GM18511 (cell line): ENCODE results near the gene KCNJ9.
"Not testable (repeated sequence)": the region's sequence is repeated elsewhere in the genome, so short reads cannot be mapped to it uniquely, and the experiment has no call there.

ENCODE experiments used
- ATAC-seq: cut with Tn5 transposase; IDR thresholded peaks from one replicate; pipeline ENCODE4 v1.9.1; 2021; ENCODE audit warnings: mild to moderate bottlenecking, moderate library complexity; ENCODE audit not compliant: unreplicated experiment

The KCNJ9 gene

GRCh38 chr1:160101717-160102522 is 20.6 kb downstream of the KCNJ9 start:
- ATAC-seq: no peak

- ATAC-seq: no peak
Observed at GRCh38 chr1:160103658-160104408, 22.5 kb downstream of the KCNJ9 start.

GRCh38 chr1:160104486-160104885 is 23.1 kb downstream of the KCNJ9 start:
- ATAC-seq: no peak

DNA sequence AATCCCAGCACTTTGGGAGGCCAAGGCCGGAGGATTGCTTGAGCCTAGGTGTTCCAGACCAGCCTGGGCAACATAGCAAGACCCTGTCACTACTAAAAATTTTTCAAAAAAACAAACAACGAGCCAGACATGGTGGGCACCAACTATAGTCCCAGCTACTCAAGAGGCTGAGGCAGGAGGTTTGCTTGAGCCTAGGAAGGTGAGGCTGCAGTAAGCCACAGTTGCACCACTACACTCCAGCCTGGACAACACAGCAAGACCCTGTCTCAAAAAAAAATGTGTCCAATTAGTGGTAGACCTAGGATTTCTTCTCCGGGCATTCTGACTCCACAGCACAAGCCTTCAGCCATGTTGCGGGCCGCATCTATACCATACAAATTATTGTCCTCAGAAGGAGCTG is 23.8 kb downstream of the KCNJ9 start:
- no peak for ATAC-seq

DNA sequence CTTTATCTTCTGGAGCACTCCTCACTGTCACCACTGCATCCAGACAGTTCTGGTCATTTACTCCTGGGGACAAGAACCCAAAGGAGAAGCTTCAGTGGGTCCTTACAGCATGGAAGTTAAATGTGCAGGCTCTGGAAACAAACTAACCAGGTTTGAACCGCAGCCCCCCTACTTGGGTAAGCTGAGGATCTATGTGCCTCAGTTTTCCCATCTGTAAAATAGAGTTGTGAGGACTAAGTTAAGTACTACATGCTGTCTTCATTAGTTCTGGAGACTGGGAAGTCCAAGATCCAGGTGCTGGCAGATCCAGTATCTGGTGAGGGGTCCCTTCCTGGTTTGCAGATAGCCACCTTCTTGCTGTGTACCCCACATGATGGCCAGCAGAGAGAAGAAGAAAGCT is 26.2 kb downstream of the KCNJ9 start:
- no peak for ATAC-seq

DNA sequence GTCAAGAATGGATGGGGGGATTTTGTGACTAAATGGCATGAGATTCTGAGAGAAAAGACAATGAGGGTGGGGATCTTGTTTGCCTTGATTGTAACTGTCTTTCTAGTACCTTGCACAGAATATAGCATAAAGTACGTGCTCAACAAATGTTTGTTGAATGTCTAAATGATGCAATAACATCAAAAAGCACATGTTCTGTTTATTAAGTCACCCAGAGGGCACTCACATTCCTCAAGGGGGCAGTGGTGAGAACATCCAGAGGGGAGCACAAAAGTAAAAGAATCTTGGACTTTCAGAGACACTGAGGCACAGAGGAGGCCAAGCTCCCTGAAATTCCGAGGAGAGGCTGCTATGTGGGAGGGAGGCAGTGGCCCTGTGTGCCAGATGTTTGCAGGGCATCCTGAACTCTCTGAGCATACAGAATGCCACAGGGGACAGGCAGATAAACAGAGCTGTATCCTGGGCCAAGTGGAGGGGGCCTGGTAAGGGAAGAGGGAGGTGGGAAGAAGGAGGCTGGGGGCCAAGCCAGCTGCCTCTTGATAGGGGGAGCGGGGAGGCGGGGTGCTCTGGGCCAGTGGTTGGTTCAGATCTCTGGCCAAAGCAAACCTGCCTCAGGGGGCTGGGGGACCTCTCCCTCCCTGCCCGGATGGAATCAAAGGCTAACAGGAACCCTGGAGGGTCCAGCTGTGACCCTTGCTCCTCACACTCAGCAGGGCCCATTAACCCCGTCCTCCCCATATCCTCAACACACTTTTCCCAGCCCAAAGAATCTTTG is 27.7 kb downstream of the KCNJ9 start:
- ATAC-seq: no peak

- no peak for ATAC-seq
Observed at GRCh38 chr1:160109686-160110085, 28.3 kb downstream of the KCNJ9 start.

DNA sequence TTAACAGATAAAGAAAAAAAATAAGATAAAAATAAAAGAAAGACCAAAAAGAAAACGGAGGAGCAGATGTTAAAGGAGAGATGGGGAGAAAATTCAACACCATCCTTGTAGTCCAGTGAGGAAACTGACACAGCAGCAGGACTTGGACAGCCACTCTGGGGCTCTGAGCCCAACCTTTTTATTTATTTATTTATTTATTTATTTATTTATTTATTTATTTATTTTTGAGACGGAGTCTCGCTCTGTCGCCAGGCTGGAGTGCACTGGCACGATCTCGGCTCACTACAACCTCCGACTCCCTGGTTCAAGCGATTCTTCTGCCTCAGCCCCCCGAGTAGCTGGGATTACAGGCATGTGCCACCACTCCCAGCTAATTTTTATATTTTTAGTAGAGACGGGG is 30.1 kb downstream of the KCNJ9 start:
- ATAC-seq: not testable (repeated sequence)

DNA sequence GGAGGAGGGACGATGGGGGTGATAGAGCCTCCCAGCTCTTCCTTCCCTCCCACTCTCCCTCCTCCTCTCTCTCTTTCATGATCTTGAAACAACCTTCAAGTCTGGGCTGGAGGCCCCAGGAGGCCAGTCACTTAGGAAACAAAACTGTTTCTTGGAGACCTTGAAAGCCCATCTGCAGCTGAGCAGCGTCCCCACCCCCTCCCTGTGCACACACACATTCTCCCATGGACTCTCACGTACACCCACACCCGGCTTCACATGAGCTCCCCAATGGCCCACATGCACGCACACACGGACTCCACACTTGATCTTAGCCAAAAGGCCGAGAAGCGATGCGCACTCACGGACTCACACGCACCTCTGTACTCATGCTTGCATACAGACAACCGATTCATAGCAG is 31.0 kb downstream of the KCNJ9 start:
- no peak for ATAC-seq

GRCh38 chr1:160113407-160113806 is 32.1 kb downstream of the KCNJ9 start:
- no peak for ATAC-seq

DNA sequence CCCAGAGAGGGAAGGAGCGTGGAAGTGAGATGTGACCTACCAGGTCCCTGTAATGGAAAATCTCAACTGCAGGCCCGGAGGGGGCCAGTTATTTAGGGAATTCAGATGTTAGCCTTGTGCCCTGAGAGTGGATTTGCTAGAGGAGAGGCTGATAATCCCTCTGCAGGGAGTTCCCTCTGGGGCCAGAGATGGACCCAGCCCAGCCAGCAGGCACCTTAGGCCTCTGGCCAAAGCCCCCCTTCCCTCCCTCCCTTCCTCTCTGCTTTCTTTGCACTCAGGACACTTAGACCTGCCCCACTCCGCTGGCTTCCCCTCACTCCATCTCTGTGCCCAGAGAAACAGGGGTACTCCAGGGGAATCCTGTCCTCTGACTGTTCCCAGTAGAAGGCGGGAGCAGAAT is 32.7 kb downstream of the KCNJ9 start:
- no peak for ATAC-seq

DNA sequence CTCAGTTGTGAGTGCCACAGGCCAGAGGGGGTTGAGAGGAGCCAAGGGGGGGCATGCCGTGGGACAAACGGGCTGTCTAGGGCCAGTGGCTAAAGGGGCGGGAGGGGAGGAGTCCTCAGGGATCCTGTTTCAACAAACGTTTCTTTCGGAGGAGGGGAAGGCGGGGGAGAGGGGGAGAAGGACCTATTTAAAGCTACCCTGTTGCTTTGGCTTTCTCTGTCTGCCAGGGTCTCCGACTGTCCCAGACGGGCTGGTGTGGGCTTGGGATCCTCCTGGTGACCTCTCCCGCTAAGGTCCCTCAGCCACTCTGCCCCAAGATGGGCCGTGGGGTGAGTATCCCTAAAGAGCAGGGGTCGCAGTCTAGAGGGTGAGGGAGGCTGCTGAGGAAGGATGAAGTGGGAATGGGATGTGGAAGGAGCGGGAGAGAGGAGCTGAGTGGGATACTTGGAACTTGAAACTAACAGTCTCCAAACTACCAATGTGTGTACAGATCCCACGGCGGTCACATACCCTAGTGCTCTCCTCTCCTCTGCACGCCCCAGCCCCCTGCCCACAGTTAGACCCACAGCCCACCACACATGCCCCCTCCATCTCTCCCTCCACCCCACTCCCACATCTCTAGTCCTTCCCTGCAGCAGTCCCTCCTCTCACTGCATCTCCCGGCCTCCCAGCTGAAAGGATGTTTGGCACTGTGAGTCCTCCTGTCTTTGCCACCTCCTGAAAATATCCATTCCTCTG is 34.4 kb downstream of the KCNJ9 start, which contains the start of gene ATP1A2:
Gene ATP1A2 (plus strand): TSS at position 215 of the 738 bp plus-strand sequence. CDS start 103 bp downstream, at position 318.
- no peak for ATAC-seq

DNA sequence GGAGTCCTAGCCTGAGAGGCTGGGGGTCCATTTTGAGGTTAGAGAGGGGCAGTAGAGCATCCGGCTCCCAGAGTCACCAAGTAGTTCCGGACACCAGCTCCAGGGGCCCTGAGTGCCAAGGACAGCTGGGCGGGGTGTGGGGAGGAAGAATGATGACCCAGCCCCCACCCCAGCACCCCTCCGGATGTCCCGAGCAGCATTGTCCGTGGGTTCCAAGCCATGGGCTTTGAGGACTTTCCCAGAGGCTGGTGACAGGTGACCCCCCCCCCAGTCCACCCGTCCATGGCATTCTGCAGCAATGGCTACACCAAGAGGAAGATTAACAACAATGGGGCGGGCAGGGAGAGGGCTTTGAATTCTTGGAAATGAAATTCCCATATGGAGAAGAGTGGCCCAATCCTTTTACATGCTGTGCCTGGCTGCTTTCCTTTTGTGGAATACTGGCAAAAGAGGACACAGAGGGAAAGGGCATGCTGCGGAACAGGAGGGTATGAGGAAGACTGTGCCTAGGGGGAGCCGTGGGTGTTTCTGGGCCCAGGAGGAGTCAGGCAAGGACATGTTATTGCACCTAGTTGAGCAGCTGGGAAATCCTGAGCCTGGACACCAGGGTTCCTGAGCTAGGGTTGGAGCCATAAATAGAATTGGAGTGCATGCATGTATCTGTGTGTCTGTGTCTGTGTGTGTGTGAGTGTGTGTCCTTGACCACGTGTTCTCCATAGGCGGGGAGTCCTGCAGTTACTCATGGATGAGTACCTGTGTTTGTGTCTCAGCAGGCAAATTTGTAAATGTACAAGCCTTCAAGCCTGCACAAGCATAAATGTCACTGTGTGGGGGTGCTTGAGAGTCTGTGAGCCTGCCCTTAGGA is 35.2 kb downstream of the KCNJ9 start:
- no peak for ATAC-seq

DNA sequence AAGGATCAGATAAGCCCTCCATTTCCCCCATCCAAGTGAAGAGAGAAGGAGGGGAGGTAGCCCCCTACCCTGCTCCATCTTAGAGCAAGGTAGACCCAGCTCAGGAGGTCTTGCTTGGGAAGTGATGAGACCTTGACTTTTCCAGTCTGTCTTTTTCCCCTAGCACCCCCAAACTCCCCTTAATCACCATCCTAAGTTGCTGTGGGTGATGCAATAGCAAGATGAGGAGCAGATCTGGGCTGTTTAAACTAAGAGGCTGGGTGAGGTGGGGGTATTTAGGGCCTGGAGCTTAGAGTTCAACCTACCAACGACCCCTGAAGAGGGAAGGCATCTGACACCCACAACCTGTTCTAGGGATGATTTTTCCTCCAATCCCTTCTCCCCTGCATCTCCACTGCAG is 36.0 kb downstream of the KCNJ9 start:
- ATAC-seq: no peak

- no peak for ATAC-seq
Observed at GRCh38 chr1:160117709-160118183, 36.4 kb downstream of the KCNJ9 start.

GRCh38 chr1:160118928-160119327 is 37.6 kb downstream of the KCNJ9 start:
- ATAC-seq: no peak

DNA sequence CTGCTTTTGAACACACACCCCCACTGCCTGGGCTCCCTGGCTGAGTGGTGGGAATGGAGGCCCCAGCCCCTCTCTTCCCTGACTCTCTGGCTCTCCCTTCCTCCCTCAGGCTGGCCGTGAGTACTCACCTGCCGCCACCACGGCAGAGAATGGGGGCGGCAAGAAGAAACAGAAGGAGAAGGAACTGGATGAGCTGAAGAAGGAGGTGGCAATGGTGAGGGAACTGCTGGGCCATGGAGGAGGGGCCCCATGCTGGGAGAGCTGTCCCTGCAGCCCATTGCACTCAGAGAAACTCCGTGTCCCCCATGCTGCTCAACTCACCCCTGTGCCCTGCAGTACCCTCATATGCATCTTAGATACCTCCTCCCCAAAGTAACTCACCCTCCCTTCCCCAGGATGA is 39.5 kb downstream of the KCNJ9 start:
- no peak for ATAC-seq

GRCh38 chr1:160121388-160121787 is 40.0 kb downstream of the KCNJ9 start:
- no peak for ATAC-seq

- no peak for ATAC-seq
Observed at GRCh38 chr1:160122978-160123495, 41.7 kb downstream of the KCNJ9 start.
